Measurements from ENCODE around the gene UAP1L1. TPM values are rescaled to one million over a fixed set of nuclear protein-coding genes. Genes with fewer than 3 reads are reported as not detected.

UAP1L1 gene
- total RNA-seq, 4 donors from 2014 or later = 5.0 to 10.1 (median 6.8) TPM

GRCh38 chr9:137042751-137043727 is 34.3 kb upstream of the UAP1L1 start:
- 86% methylated on average over 9 of the region's 36 CpGs for WGBS
- no peaks in the 10 kb centered on the region for H3K9me3 ChIP-seq
- no peak for DNase-seq (ENCODE audit: low spot score in 2 of 2)
- peak overlapping the region; percentile 69 for H3K4me3 ChIP-seq
- peak overlapping the region; percentile 57 for H3K27ac ChIP-seq
- TF ChIP-seq CTCF (IDR thresholded peaks at IDR 0.05) (no peak), POLR2A (IDR thresholded peaks at IDR 0.05) (no peak), EP300 (IDR thresholded peaks at IDR 0.05) (no peak), POLR2AphosphoS5 (IDR thresholded peaks at IDR 0.05) (no peak)
- peaks cover 23% of the 10 kb centered on the region for H3K36me3 ChIP-seq
- H3K4me1 ChIP-seq = peaks cover 25% of the 10 kb centered on the region
- peaks cover 14% of the 10 kb centered on the region for H3K27me3 ChIP-seq

DNA sequence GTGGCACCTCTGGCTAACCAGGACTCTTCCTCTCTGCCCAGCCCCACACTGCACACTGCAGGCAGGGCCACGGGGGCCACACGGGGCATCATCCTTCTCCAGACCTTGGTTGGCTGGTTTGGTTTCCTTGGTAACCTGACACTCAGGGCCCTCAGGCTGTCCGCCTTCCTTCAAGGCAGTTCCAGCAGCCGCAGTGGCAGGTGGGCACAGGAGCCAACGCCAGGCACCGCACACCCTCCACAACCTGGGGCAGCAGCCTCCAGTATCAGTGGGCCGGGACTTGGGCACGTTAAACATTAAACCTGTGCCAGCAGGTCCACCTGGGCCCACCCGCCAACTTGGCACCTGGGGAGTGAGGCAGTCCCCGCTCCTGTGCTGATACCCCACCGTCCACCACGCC is 33.3 kb upstream of the UAP1L1 start:
- Histone ChIP-seq H3K36me3 (peaks cover 17% of the 10 kb centered on the region), H3K9me3 (no peaks in the 10 kb centered on the region), H3K27me3 (peaks cover 24% of the 10 kb centered on the region), H3K4me1 (peaks cover 31% of the 10 kb centered on the region), H3K4me3 (peak overlapping the region; percentile 69), H3K27ac (peak overlapping the region; percentile 57)
- WGBS = 75% methylated on average over 5 of the region's 12 CpGs
- TF ChIP-seq POLR2A (IDR thresholded peaks at IDR 0.05) (no peak), EP300 (IDR thresholded peaks at IDR 0.05) (no peak), POLR2AphosphoS5 (IDR thresholded peaks at IDR 0.05) (no peak), CTCF (IDR thresholded peaks at IDR 0.05) (no peak)
- no peak for DNase-seq (ENCODE audit: low spot score in 2 of 2)

DNA sequence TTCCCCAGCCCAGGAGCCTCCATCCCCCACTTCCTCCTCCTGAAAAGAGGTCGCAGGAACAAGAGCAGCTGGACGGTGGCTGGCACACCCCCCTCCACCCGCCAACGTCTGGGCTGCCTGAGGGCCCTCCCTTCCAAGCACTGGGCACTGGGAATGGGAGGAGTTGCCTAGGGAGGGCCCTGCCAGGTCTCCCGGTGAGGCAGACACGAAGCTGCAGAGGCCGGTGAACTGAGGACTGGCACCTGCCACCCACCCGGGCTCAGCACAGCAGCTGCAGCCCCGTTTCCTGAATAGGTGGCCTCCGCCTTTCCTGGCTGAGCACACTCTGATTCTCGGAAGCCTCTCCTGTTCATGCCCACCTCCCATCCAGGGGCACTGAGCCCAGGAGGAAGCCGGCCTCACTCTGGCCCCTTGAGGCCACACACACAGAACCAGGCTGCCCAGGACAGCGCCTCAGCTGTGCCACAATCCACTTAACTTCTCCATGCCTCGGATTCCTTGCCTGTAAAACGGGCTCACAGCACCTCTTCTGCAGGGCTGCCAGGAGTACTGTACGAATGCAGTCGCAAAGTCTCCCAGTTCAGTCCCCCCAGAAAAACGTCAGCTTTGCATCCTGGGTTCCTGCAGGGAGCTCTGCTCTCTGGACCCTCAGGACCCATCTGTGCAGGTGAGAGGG is 32.7 kb upstream of the UAP1L1 start:
- Histone ChIP-seq H3K4me3 (peak overlapping the region; percentile 69), H3K4me1 (peaks cover 37% of the 10 kb centered on the region), H3K9me3 (no peaks in the 10 kb centered on the region), H3K36me3 (peaks cover 11% of the 10 kb centered on the region), H3K27me3 (peaks cover 30% of the 10 kb centered on the region), H3K27ac (peak overlapping the region; percentile 57)
- DNase-seq (ENCODE audit: low spot score in 2 of 2) = no peak
- 42% methylated on average over 10 of the region's 18 CpGs for WGBS
- TF ChIP-seq EP300 (IDR thresholded peaks at IDR 0.05) (no peak), CTCF (IDR thresholded peaks at IDR 0.05) (no peak), POLR2A (IDR thresholded peaks at IDR 0.05) (no peak), POLR2AphosphoS5 (IDR thresholded peaks at IDR 0.05) (no peak)

DNA sequence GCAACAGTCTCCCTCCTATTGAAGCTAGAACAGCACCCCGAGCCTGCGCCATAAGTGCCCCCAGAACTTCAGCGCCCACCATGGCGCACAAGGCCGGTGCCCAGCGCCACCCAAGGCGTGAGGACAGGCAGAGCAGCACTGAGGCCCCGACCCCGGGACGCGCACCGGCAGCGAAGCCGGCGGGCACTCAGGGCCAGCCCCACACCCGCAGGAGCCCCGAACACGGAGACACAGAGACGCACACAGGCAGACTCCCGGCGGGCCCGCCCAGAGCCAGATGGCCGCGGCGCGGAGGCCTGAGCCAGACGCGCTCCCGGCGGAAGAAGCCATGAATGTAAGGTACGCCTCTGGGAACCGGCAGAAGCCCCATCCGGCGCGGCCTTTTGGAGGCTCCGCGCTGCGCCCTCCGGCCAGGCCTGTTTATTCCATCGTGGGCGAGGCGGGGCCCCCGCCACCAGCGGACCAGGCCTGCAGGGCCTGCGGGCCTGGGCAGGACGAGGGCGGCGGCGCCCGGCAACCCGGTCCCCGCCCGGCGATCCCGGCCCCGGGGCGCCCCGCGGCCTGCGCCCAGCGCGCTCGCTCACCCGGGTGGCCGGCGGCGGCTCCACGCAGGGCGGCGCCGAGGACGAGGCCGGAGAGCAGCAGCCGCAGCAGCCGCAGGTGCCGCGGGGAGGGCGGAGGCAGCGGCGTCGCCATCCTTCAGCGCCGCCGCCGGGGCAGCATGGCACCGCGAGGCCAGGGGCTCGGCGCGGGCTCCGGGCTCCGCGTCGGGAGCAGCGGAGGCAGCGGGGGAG is 31.8 kb upstream of the UAP1L1 start:
- peaks cover 39% of the 10 kb centered on the region for H3K4me1 ChIP-seq
- H3K9me3 ChIP-seq = no peaks in the 10 kb centered on the region
- DNase-seq (ENCODE audit: low spot score in 2 of 2) = no peak
- 2% methylated on average over 38 of the region's 96 CpGs for WGBS
- peaks cover 34% of the 10 kb centered on the region for H3K27me3 ChIP-seq
- peak overlapping the region; percentile 41 for H3K27ac ChIP-seq
- TF ChIP-seq EP300 (IDR thresholded peaks at IDR 0.05) (no peak), POLR2AphosphoS5 (IDR thresholded peaks at IDR 0.05) (no peak), CTCF (IDR thresholded peaks at IDR 0.05) (no peak), POLR2A (IDR thresholded peaks at IDR 0.05) (no peak)
- H3K36me3 ChIP-seq = peaks cover 3% of the 10 kb centered on the region
- peak overlapping the region; percentile 69 for H3K4me3 ChIP-seq

Measured in suprapubic skin (tissue), 4 donors.